ENCODE results near the gene HES3. TPM values are rescaled to one million over a fixed set of nuclear protein-coding genes. Genes with fewer than 3 reads are reported as not detected.
A peak's percentile ranks its signal among the peaks of the same experiment; 100 is the strongest.

Gene HES3
- total RNA-seq: not detected
- not detected for polyA plus RNA-seq

GRCh38 chr1:6243993-6244392 lies at the start of gene HES3:
TSS of gene HES3 (plus strand) at chr1:6244179. CDS start at chr1:6244366, 187 bp downstream.
- no peak for DNase-seq (ENCODE audit: extremely low spot score)
- Histone ChIP-seq H3K27ac (ENCODE audit: low read depth) (no peak within 1 kb of the TSS), H3K36me3 (ENCODE audit: insufficient read depth) (no peaks in the 10 kb centered on the region), H3K4me1 (ENCODE audit: insufficient read depth) (peaks cover 3% of the 10 kb centered on the region), H3K4me3 (ENCODE audit: low read depth, low read length) (no peak within 1 kb of the TSS)
- 2% methylated on average over 16 of the region's 16 CpGs for WGBS

GRCh38 chr1:6197746-6198427 lies 46.1 kb upstream of the HES3 start:
- WGBS: 61% methylated on average over 6 of the region's 6 CpGs
- no peak for DNase-seq (ENCODE audit: extremely low spot score)
- H3K4me3 ChIP-seq (ENCODE audit: low read depth, low read length): peak overlapping the region; percentile 99
- peaks cover 5% of the 10 kb centered on the region for H3K36me3 ChIP-seq (ENCODE audit: insufficient read depth)
- H3K4me1 ChIP-seq (ENCODE audit: insufficient read depth): no peaks in the 10 kb centered on the region
- no peak overlapping the region for H3K27ac ChIP-seq (ENCODE audit: low read depth)

GRCh38 chr1:6198646-6199297 lies 45.2 kb upstream of the HES3 start:
- Histone ChIP-seq H3K4me3 (ENCODE audit: low read depth, low read length) (peak overlapping the region; percentile 99), H3K36me3 (ENCODE audit: insufficient read depth) (peaks cover 2% of the 10 kb centered on the region), H3K27ac (ENCODE audit: low read depth) (peak overlapping the region; percentile 60), H3K4me1 (ENCODE audit: insufficient read depth) (no peaks in the 10 kb centered on the region)
- under 1% methylated on average over 31 of the region's 31 CpGs for WGBS
- no peak for DNase-seq (ENCODE audit: extremely low spot score)

- H3K36me3 ChIP-seq (ENCODE audit: insufficient read depth): peaks cover 1% of the 10 kb centered on the region
- peak within 1 kb of the TSS; percentile 60 for H3K27ac ChIP-seq (ENCODE audit: low read depth)
- DNase-seq (ENCODE audit: extremely low spot score): peak; percentile 98
- peak within 1 kb of the TSS; percentile 99 for H3K4me3 ChIP-seq (ENCODE audit: low read depth, low read length)
- no peaks in the 10 kb centered on the region for H3K4me1 ChIP-seq (ENCODE audit: insufficient read depth)
- under 1% methylated on average over 53 of the region's 53 CpGs for WGBS
Observed at GRCh38 chr1:6199298-6200187, 44.4 kb upstream of the HES3 start, which contains the start of gene RPL22. TSS of gene RPL22 (minus strand) at chr1:6199595. CDS start at chr1:6199573, 22 bp downstream.

GRCh38 chr1:6200188-6200809 lies 43.7 kb upstream of the HES3 start:
- 56% methylated on average over 10 of the region's 10 CpGs for WGBS
- H3K4me1 ChIP-seq (ENCODE audit: insufficient read depth): no peaks in the 10 kb centered on the region
- H3K27ac ChIP-seq (ENCODE audit: low read depth): peak overlapping the region; percentile 49
- no peak for DNase-seq (ENCODE audit: extremely low spot score)
- peak overlapping the region; percentile 41 for H3K4me3 ChIP-seq (ENCODE audit: low read depth, low read length)
- no peaks in the 10 kb centered on the region for H3K36me3 ChIP-seq (ENCODE audit: insufficient read depth)

- Histone ChIP-seq H3K36me3 (ENCODE audit: insufficient read depth) (no peaks in the 10 kb centered on the region), H3K27ac (ENCODE audit: low read depth) (no peak overlapping the region), H3K4me1 (ENCODE audit: insufficient read depth) (peaks cover 1% of the 10 kb centered on the region), H3K4me3 (ENCODE audit: low read depth, low read length) (no peak overlapping the region)
- DNase-seq (ENCODE audit: extremely low spot score): no peak
- 89% methylated on average over 7 of the region's 7 CpGs for WGBS
Observed at GRCh38 chr1:6202256-6202655, 41.7 kb upstream of the HES3 start.

- peak within 1 kb of the TSS; percentile 45 for H3K4me3 ChIP-seq (ENCODE audit: low read depth, low read length)
- H3K36me3 ChIP-seq (ENCODE audit: insufficient read depth): no peaks in the 10 kb centered on the region
- H3K27ac ChIP-seq (ENCODE audit: low read depth): peak within 1 kb of the TSS; percentile 75
- DNase-seq (ENCODE audit: extremely low spot score): peak; percentile 70
- peaks cover 1% of the 10 kb centered on the region for H3K4me1 ChIP-seq (ENCODE audit: insufficient read depth)
- WGBS: 1% methylated on average over 66 of the region's 66 CpGs
Observed at GRCh38 chr1:6205849-6206519, 38.0 kb upstream of the HES3 start, which contains the start of gene RNF207. TSS of gene RNF207 (plus strand) at chr1:6206119. CDS start at chr1:6206536, 417 bp downstream.

GRCh38 chr1:6206520-6206855 lies 37.5 kb upstream of the HES3 start:
- peaks cover 1% of the 10 kb centered on the region for H3K4me1 ChIP-seq (ENCODE audit: insufficient read depth)

GRCh38 chr1:6207075-6207885 lies 36.7 kb upstream of the HES3 start:
- no peaks in the 10 kb centered on the region for H3K36me3 ChIP-seq (ENCODE audit: insufficient read depth)
- H3K4me1 ChIP-seq (ENCODE audit: insufficient read depth): peaks cover 1% of the 10 kb centered on the region
- H3K4me3 ChIP-seq (ENCODE audit: low read depth, low read length): no peak overlapping the region
- WGBS: 82% methylated on average over 19 of the region's 19 CpGs
- H3K27ac ChIP-seq (ENCODE audit: low read depth): no peak overlapping the region
- DNase-seq (ENCODE audit: extremely low spot score): no peak

More at GRCh38 chr1:6206520-6206855, 37.5 kb upstream of the HES3 start:
- DNase-seq (ENCODE audit: extremely low spot score): no peak
- Histone ChIP-seq H3K36me3 (ENCODE audit: insufficient read depth) (no peaks in the 10 kb centered on the region), H3K4me3 (ENCODE audit: low read depth, low read length) (peak overlapping the region; percentile 45), H3K27ac (ENCODE audit: low read depth) (no peak overlapping the region)
- 11% methylated on average over 25 of the region's 25 CpGs for WGBS

- Histone ChIP-seq H3K4me3 (ENCODE audit: low read depth, low read length) (no peak overlapping the region), H3K4me1 (ENCODE audit: insufficient read depth) (peaks cover 1% of the 10 kb centered on the region), H3K36me3 (ENCODE audit: insufficient read depth) (no peaks in the 10 kb centered on the region), H3K27ac (ENCODE audit: low read depth) (no peak overlapping the region)
- DNase-seq (ENCODE audit: extremely low spot score): no peak
- 93% methylated on average over 10 of the region's 10 CpGs for WGBS
Observed at GRCh38 chr1:6207921-6208320, 36.1 kb upstream of the HES3 start.

GRCh38 chr1:6208723-6209660 lies 35.0 kb upstream of the HES3 start:
- H3K4me1 ChIP-seq (ENCODE audit: insufficient read depth): peaks cover 1% of the 10 kb centered on the region
- no peak overlapping the region for H3K27ac ChIP-seq (ENCODE audit: low read depth)
- H3K4me3 ChIP-seq (ENCODE audit: low read depth, low read length): peak overlapping the region; percentile 26
- no peak for DNase-seq (ENCODE audit: extremely low spot score)
- H3K36me3 ChIP-seq (ENCODE audit: insufficient read depth): no peaks in the 10 kb centered on the region
- WGBS: 15% methylated on average over 99 of the region's 99 CpGs

All from urinary bladder (tissue), 4 donors.